CD8-positive, alpha-beta memory T cell (primary cell): ENCODE measurements around the gene NOVA2. TPM values are rescaled to one million over a fixed set of nuclear protein-coding genes. Genes with fewer than 3 reads are reported as not detected.

Experiments used
- CTCF ChIA-PET: fragments of 350-600 bp; sonication (Branson Sonifier 250); formaldehyde crosslinking; loops from one replicate; lab custom pipeline; 2021; ENCODE audit warnings: antibody characterized with exemption; lab: Charles Lee
- POLR2A ChIA-PET: fragments of 350-600 bp; sonication (Branson Sonifier 250); formaldehyde crosslinking; loops from one replicate; lab custom pipeline; 2021; ENCODE audit warnings: antibody characterized with exemption; lab: Charles Lee
- DNase-seq, 5 donors: peaks; one replicate each; pipeline versions ENCODE4 v3.0.0 to v3.0.0-alpha.2; 2020 to 2022; ENCODE audit warnings: mixed read lengths in 1 of 5
- H3K27ac ChIP-seq: one replicate; pipeline ENCODE4 v1.7.0; 2013; ENCODE audit warnings: low read depth, mild to moderate bottlenecking, low read length, moderate library complexity
- H3K27me3 ChIP-seq: 2 replicates; pipeline ENCODE4 v1.7.0; 2013; ENCODE audit warnings: low read length, mild to moderate bottlenecking; ENCODE audit not compliant: insufficient read depth, poor library complexity, severe bottlenecking
- H3K36me3 ChIP-seq: 2 replicates; pipeline ENCODE4 v1.7.0; 2013; ENCODE audit warnings: mild to moderate bottlenecking, low read length, moderate library complexity; ENCODE audit not compliant: insufficient read depth
- H3K4me1 ChIP-seq: 2 replicates; pipeline ENCODE4 v1.7.0; 2013; ENCODE audit warnings: mild to moderate bottlenecking, low read length, moderate library complexity; ENCODE audit not compliant: insufficient read depth
- H3K4me3 ChIP-seq: 2 replicates; pipeline ENCODE4 v1.7.0; 2013; ENCODE audit warnings: mild to moderate bottlenecking, low read length
- H3K9me3 ChIP-seq: 2 replicates; pipeline ENCODE4 v1.7.0; 2013; ENCODE audit warnings: mild to moderate bottlenecking, low read length
- H3K27ac Mint-ChIP-seq, 8 donors: one replicate each; pipeline ENCODE4 v1.8.0; 2020 to 2021; ENCODE audit warnings: mixed read lengths in 8 of 8, mild to moderate bottlenecking in 6 of 8, inconsistent platforms in 3 of 8, moderate library complexity in 3 of 8
- H3K27me3 Mint-ChIP-seq, 2 donors: one replicate each; pipeline ENCODE4 v1.8.0; 2020 to 2021; ENCODE audit warnings: mixed read lengths in 2 of 2, mild to moderate bottlenecking in 1 of 2, moderate library complexity in 1 of 2
- H3K36me3 Mint-ChIP-seq, 3 donors: one replicate each; pipeline ENCODE4 v1.8.0; 2020 to 2021; ENCODE audit warnings: mixed read lengths in 3 of 3, inconsistent platforms in 1 of 3, mild to moderate bottlenecking in 1 of 3
- H3K4me1 Mint-ChIP-seq, 3 donors: one replicate each; pipeline ENCODE4 v1.8.0; 2020 to 2021; ENCODE audit warnings: mixed read lengths in 3 of 3, inconsistent platforms in 1 of 3, mild to moderate bottlenecking in 1 of 3
- H3K4me3 Mint-ChIP-seq, 7 donors: one replicate each; pipeline ENCODE4 v1.8.0; 2020 to 2021; ENCODE audit warnings: mixed read lengths in 7 of 7, mild to moderate bottlenecking in 6 of 7, moderate library complexity in 4 of 7, inconsistent platforms in 2 of 7
- H3K9me3 Mint-ChIP-seq, 5 donors: one replicate each; pipeline ENCODE4 v1.8.0; 2020 to 2022; ENCODE audit warnings: mixed read lengths in 5 of 5, mild to moderate bottlenecking in 3 of 5, moderate library complexity in 2 of 5, inconsistent platforms in 1 of 5
- polyA plus RNA-seq: library from polyadenylated mRNA; unstranded; fragments of 300-500 nt; fragmentation: Illumina TruSeq; gene quantifications from one replicate; pipeline ENCODE4 v1.2.3, GENCODE V29; 2021
- total RNA-seq, 2 experiments: library from RNA; stranded (reverse); gene quantifications; one replicate each; pipeline ENCODE4 v1.2.3, GENCODE V29; 2021

Gene NOVA2
- total and polyA plus RNA-seq, 3 experiments from 2014 or later: not detected

GRCh38 chr19:45955905-45956608 lies 17.6 kb downstream of the NOVA2 start:
- no peak overlapping the region for H3K27ac Mint-ChIP-seq
- H3K36me3 Mint-ChIP-seq: peaks cover 0 to 9% (median 5%) of the 10 kb centered on the region in 3 donors
- H3K4me1 ChIP-seq: peaks cover 13% of the 10 kb centered on the region
- peaks cover 4 to 13% (median 9%) of the 10 kb centered on the region in 3 donors for H3K4me1 Mint-ChIP-seq
- no peak for DNase-seq
- H3K27me3 Mint-ChIP-seq: peaks cover 50 to 57% of the 10 kb centered on the region in 2 donors
- H3K9me3 Mint-ChIP-seq: peaks cover 0 to 4% (median 2%) of the 10 kb centered on the region in 5 donors
- CTCF ChIA-PET: no interaction called here
- peaks cover 20% of the 10 kb centered on the region for H3K27me3 ChIP-seq
- H3K4me3 ChIP-seq: no peak overlapping the region
- H3K9me3 ChIP-seq: no peaks in the 10 kb centered on the region
- POLR2A ChIA-PET: no interaction called here
- no peak overlapping the region for H3K27ac ChIP-seq
- H3K4me3 Mint-ChIP-seq: no peak overlapping the region
- no peaks in the 10 kb centered on the region for H3K36me3 ChIP-seq

- H3K36me3 Mint-ChIP-seq: peaks cover 0 to 9% (median 5%) of the 10 kb centered on the region in 3 donors
- H3K27me3 Mint-ChIP-seq: peaks cover 45 to 54% of the 10 kb centered on the region in 2 donors
- H3K4me3 ChIP-seq: no peak overlapping the region
- H3K4me1 Mint-ChIP-seq: peaks cover 4 to 13% (median 9%) of the 10 kb centered on the region in 3 donors
- CTCF ChIA-PET: no interaction called here
- H3K4me1 ChIP-seq: peaks cover 13% of the 10 kb centered on the region
- no peak overlapping the region for H3K4me3 Mint-ChIP-seq
- DNase-seq: no peak
- H3K36me3 ChIP-seq: no peaks in the 10 kb centered on the region
- POLR2A ChIA-PET: no interaction called here
- peaks cover 19% of the 10 kb centered on the region for H3K27me3 ChIP-seq
- H3K27ac ChIP-seq: no peak overlapping the region
- H3K9me3 ChIP-seq: no peaks in the 10 kb centered on the region
- H3K9me3 Mint-ChIP-seq: peaks cover 0 to 4% (median 2%) of the 10 kb centered on the region in 5 donors
- H3K27ac Mint-ChIP-seq: peak overlapping the region in 1 of 8 donors; percentile 7
These were observed 19.5 kb downstream of the NOVA2 start for GRCh38 chr19:45954156-45954555.

GRCh38 chr19:45953676-45954075 lies 20.0 kb downstream of the NOVA2 start:
- Histone ChIP-seq H3K4me3 (no peak overlapping the region), H3K27ac (no peak overlapping the region), H3K4me1 (peaks cover 13% of the 10 kb centered on the region), H3K36me3 (no peaks in the 10 kb centered on the region), H3K27me3 (peaks cover 14% of the 10 kb centered on the region), H3K9me3 (no peaks in the 10 kb centered on the region)
- peaks cover 4 to 13% (median 9%) of the 10 kb centered on the region in 3 donors for H3K4me1 Mint-ChIP-seq
- POLR2A ChIA-PET: no interaction called here
- peaks cover 0 to 4% (median 2%) of the 10 kb centered on the region in 5 donors for H3K9me3 Mint-ChIP-seq
- H3K27me3 Mint-ChIP-seq: peaks cover 44 to 57% of the 10 kb centered on the region in 2 donors
- no peak overlapping the region for H3K4me3 Mint-ChIP-seq
- DNase-seq: no peak
- CTCF ChIA-PET: no interaction called here
- H3K27ac Mint-ChIP-seq: peak overlapping the region in 1 of 8 donors; percentile 7
- H3K36me3 Mint-ChIP-seq: peaks cover 0 to 9% (median 5%) of the 10 kb centered on the region in 3 donors

GRCh38 chr19:45952686-45953505 lies 20.8 kb downstream of the NOVA2 start:
- Histone ChIP-seq H3K4me1 (peaks cover 13% of the 10 kb centered on the region), H3K4me3 (peak overlapping the region; percentile 53), H3K27ac (no peak overlapping the region), H3K9me3 (no peaks in the 10 kb centered on the region), H3K36me3 (no peaks in the 10 kb centered on the region), H3K27me3 (peaks cover 14% of the 10 kb centered on the region)
- peaks cover 39 to 52% of the 10 kb centered on the region in 2 donors for H3K27me3 Mint-ChIP-seq
- peak overlapping the region in 6 of 7 donors; percentile 60 to 76 (median 62) for H3K4me3 Mint-ChIP-seq
- peaks cover 4 to 13% (median 9%) of the 10 kb centered on the region in 3 donors for H3K4me1 Mint-ChIP-seq
- H3K36me3 Mint-ChIP-seq: peaks cover 0 to 9% (median 1%) of the 10 kb centered on the region in 3 donors
- CTCF ChIA-PET: interaction anchor here (1.2 kb wide), 1 partner anchor 9 kb away, joined by 3 read pairs; no protein-coding TSS in a partner anchor
- POLR2A ChIA-PET: no interaction called here
- no peak overlapping the region for H3K27ac Mint-ChIP-seq
- H3K9me3 Mint-ChIP-seq: peaks cover 0 to 4% (median 2%) of the 10 kb centered on the region in 5 donors
- DNase-seq: peak; percentile 5 to 56 (median 31)

- H3K4me3 ChIP-seq: no peak overlapping the region
- Mint-ChIP-seq H3K9me3 (peaks cover 0 to 4% (median 2%) of the 10 kb centered on the region in 5 donors), H3K27me3 (peaks cover 39 to 50% of the 10 kb centered on the region in 2 donors), H3K36me3 (peaks cover 0 to 9% (median 1%) of the 10 kb centered on the region in 3 donors), H3K27ac (no peak overlapping the region), H3K4me3 (peak overlapping the region in 5 of 7 donors; percentile 6 to 60 (median 17)), H3K4me1 (peaks cover 4 to 13% (median 9%) of the 10 kb centered on the region in 3 donors)
- DNase-seq: no peak
- CTCF ChIA-PET: interaction anchor here (1.2 kb wide), 1 partner anchor 8 kb away, joined by 3 read pairs; no protein-coding TSS in a partner anchor
- H3K4me1 ChIP-seq: peaks cover 13% of the 10 kb centered on the region
- no peak overlapping the region for H3K27ac ChIP-seq
- H3K27me3 ChIP-seq: peaks cover 14% of the 10 kb centered on the region
- no peaks in the 10 kb centered on the region for H3K9me3 ChIP-seq
- no peaks in the 10 kb centered on the region for H3K36me3 ChIP-seq
- POLR2A ChIA-PET: no interaction called here
These were observed 21.4 kb downstream of the NOVA2 start for GRCh38 chr19:45952341-45952685.

GRCh38 chr19:45947926-45948325 lies 25.7 kb downstream of the NOVA2 start:
- no peak for DNase-seq
- Mint-ChIP-seq H3K4me3 (no peak overlapping the region), H3K27me3 (peaks cover 29 to 38% of the 10 kb centered on the region in 2 donors), H3K9me3 (peaks cover 0 to 4% (median 2%) of the 10 kb centered on the region in 5 donors), H3K36me3 (no peaks in the 10 kb centered on the region), H3K27ac (peak overlapping the region in 1 of 8 donors; percentile 63), H3K4me1 (peaks cover 0 to 9% (median 5%) of the 10 kb centered on the region in 3 donors)
- H3K9me3 ChIP-seq: no peaks in the 10 kb centered on the region
- H3K4me1 ChIP-seq: peaks cover 8% of the 10 kb centered on the region
- H3K36me3 ChIP-seq: no peaks in the 10 kb centered on the region
- ChIA-PET CTCF (no interaction called here), POLR2A (no interaction called here)
- H3K4me3 ChIP-seq: no peak overlapping the region
- H3K27ac ChIP-seq: no peak overlapping the region
- H3K27me3 ChIP-seq: peaks cover 9% of the 10 kb centered on the region

- Histone ChIP-seq H3K27me3 (peaks cover 5% of the 10 kb centered on the region), H3K36me3 (no peaks in the 10 kb centered on the region), H3K9me3 (no peaks in the 10 kb centered on the region), H3K27ac (no peak overlapping the region), H3K4me1 (no peaks in the 10 kb centered on the region), H3K4me3 (no peak overlapping the region)
- no peak overlapping the region for H3K27ac Mint-ChIP-seq
- H3K27me3 Mint-ChIP-seq: peaks cover 39 to 59% of the 10 kb centered on the region in 2 donors
- no peak for DNase-seq
- H3K36me3 Mint-ChIP-seq: peaks cover 0 to 7% (median 0%) of the 10 kb centered on the region in 3 donors
- ChIA-PET CTCF (no interaction called here), POLR2A (no interaction called here)
- H3K4me3 Mint-ChIP-seq: no peak overlapping the region
- H3K9me3 Mint-ChIP-seq: peaks cover 0 to 2% (median 0%) of the 10 kb centered on the region in 5 donors
- no peaks in the 10 kb centered on the region for H3K4me1 Mint-ChIP-seq
These were observed 33.2 kb downstream of the NOVA2 start for GRCh38 chr19:45940515-45940805.
